AG04449 (cell line): ENCODE measurements around the gene TUFM.
A peak's percentile ranks its signal among the peaks of the same experiment; 100 is the strongest.
"Not testable (repeated sequence)": the region's sequence is repeated elsewhere in the genome, so short reads cannot be mapped to it uniquely, and the experiment has no call there.

Experiments
- CTCF ChIA-PET: fragments of 350-600 bp; formaldehyde crosslinking; extraction: SDS; loops from one replicate; lab custom pipeline; 2021; ENCODE audit warnings: antibody characterized with exemption; lab: Yijun Ruan, JAX
- POLR2A ChIA-PET: fragments of 400-600, 350-600 bp; formaldehyde crosslinking; extraction: SDS; loops from one replicate; lab custom pipeline; 2020; ENCODE audit warnings: antibody characterized with exemption, inconsistent platforms; lab: Yijun Ruan, JAX
- DNase-seq: peaks from one replicate; pipeline ENCODE4 v3.0.0-alpha.2; 2010; ENCODE audit warnings: low read depth, low spot score
- H3K4me3 ChIP-seq: 2 replicates; pipeline ENCODE4 v1.5.1; 2011; ENCODE audit warnings: low read depth, mild to moderate bottlenecking, control low read depth, low read length
- CTCF ChIP-seq: IDR thresholded peaks from one replicate; pipeline ENCODE4 v1.5.1; 2011; ENCODE audit warnings: mild to moderate bottlenecking, moderate library complexity, low read length, control low read depth, inconsistent platforms; ENCODE audit not compliant: insufficient read depth; ENCODE audit errors: missing control alignments

Gene TUFM

GRCh38 chr16:28846080-28846932 is at the start of gene TUFM:
TUFM (minus strand) TSS chr16:28846348; CDS start chr16:28846269, 79 bp downstream.
- peak within 1 kb of the TSS; percentile 93 for H3K4me3 ChIP-seq
- peak; percentile 83 for DNase-seq
- TF ChIP-seq CTCF: peak; percentile 83
- ChIA-PET CTCF (interaction anchor here (0.9 to 4.2 kb wide), 10 partner anchors 10 to 101 kb away, joined by 3 to 29 read pairs (median 6); partner anchors contain the start of gene ATXN2L), POLR2A (interaction anchor here (0.6 to 2.1 kb wide), 11 partner anchors 8 to 25 kb away, joined by 3 to 17 read pairs (median 4); partner anchors contain the start of genes ATXN2L and SH2B1)

- TF ChIP-seq CTCF: no peak
- DNase-seq: no peak
- H3K4me3 ChIP-seq: no peak overlapping the region
- ChIA-PET CTCF (no interaction called here), POLR2A (no interaction called here)
These were observed 49.5 kb upstream of the TUFM start for GRCh38 chr16:28895609-28896008.

- no peak for TF ChIP-seq CTCF
- DNase-seq: no peak
- ChIA-PET CTCF (no interaction called here), POLR2A (no interaction called here)
- no peak overlapping the region for H3K4me3 ChIP-seq
These were observed 47.1 kb upstream of the TUFM start for GRCh38 chr16:28893291-28893690.

GRCh38 chr16:28891964-28892890 is 46.1 kb upstream of the TUFM start:
- ChIA-PET CTCF (no interaction called here), POLR2A (no interaction called here)
- no peak overlapping the region for H3K4me3 ChIP-seq
- no peak for TF ChIP-seq CTCF
- no peak for DNase-seq

- H3K4me3 ChIP-seq, POLR2A ChIA-PET, DNase-seq: not testable (repeated sequence)
- CTCF ChIA-PET: interaction anchor here (0.6 to 2.3 kb wide), 2 partner anchors 22 to 55 kb away, joined by 3 to 7 read pairs; no protein-coding TSS in a partner anchor
These were observed 44.2 kb upstream of the TUFM start for GRCh38 chr16:28890355-28890754.

GRCh38 chr16:28886945-28887344 is 40.8 kb upstream of the TUFM start:
- DNase-seq: no peak
- ChIA-PET CTCF (interaction anchor here (1.0 to 1.5 kb wide), 2 partner anchors 13 to 58 kb away, joined by 3 to 5 read pairs; no protein-coding TSS in a partner anchor), POLR2A (interaction anchor here (0.6 kb wide), 1 partner anchor 13 kb away, joined by 3 read pairs; no protein-coding TSS in a partner anchor)
- no peak for TF ChIP-seq CTCF
- H3K4me3 ChIP-seq: no peak overlapping the region
